B cell (primary cell): ENCODE data around the gene THRB. TPM values are rescaled to one million over a fixed set of nuclear protein-coding genes. Genes with fewer than 3 reads are reported as not detected.

ENCODE experiments used
- ATAC-seq: fragments of 200-7000 bp; cut with Tn5 transposase; one replicate; pipeline ENCODE4 v1.10.0; 2021; ENCODE audit warnings: low read depth, mild to moderate bottlenecking, moderate number of reproducible peaks, moderate library complexity
- CTCF ChIA-PET: fragments of 350-600 bp; sonication (Branson Sonifier 250); formaldehyde crosslinking; loops from one replicate; lab custom pipeline; 2021; ENCODE audit warnings: antibody characterized with exemption, inconsistent platforms; lab: Charles Lee
- POLR2A ChIA-PET: fragments of 350-600 bp; sonication (Branson Sonifier 250); formaldehyde crosslinking; loops from one replicate; lab custom pipeline; 2021; ENCODE audit warnings: antibody characterized with exemption; lab: Charles Lee
- DNase-seq: peaks from one replicate; pipeline ENCODE4 v3.0.0; 2013
- H2AFZ ChIP-seq: 2 replicates; pipeline ENCODE4 v1.6.1; 2012; ENCODE audit warnings: mild to moderate bottlenecking, low read depth, low read length; ENCODE audit not compliant: insufficient read depth, poor library complexity, severe bottlenecking
- H3K27ac ChIP-seq, 2 donors: 1 replicate in 1 of 2; 2 replicates in 1 of 2; pipeline ENCODE4 v1.5.1; 2012 to 2013; ENCODE audit warnings: low read length in 2 of 2, mild to moderate bottlenecking in 2 of 2, moderate library complexity in 1 of 2
- H3K27me3 ChIP-seq, 4 experiments: fragments of 200-600 bp in 1 of 4; sonication (generic) in 1 of 4; replicated peaks in 1 of 4; 1 replicate in 2 of 4; 2 replicates in 2 of 4; pipeline versions ENCODE4 v1.6.1 to v1.7.0; 2013 to 2016; ENCODE audit warnings: low read length in 3 of 4, mild to moderate bottlenecking in 2 of 4, mixed read lengths in 1 of 4, moderate library complexity in 1 of 4; ENCODE audit not compliant: insufficient read depth in 4 of 4, control insufficient read depth in 3 of 4; ENCODE audit errors: control extremely low read depth in 1 of 4
- H3K36me3 ChIP-seq, 2 experiments: replicated peaks in 1 of 2; 1 replicate in 1 of 2; 2 replicates in 1 of 2; pipeline versions ENCODE4 v1.6.1 to v1.7.1; 2013; ENCODE audit warnings: low read length in 1 of 2; ENCODE audit not compliant: insufficient read depth in 2 of 2, control insufficient read depth in 1 of 2; ENCODE audit errors: control extremely low read depth in 1 of 2, extremely low read depth in 1 of 2
- H3K4me1 ChIP-seq, 2 donors: fragments of 200-600 bp in 1 of 2; sonication (generic) in 1 of 2; 1 replicate in 1 of 2; 2 replicates in 1 of 2; pipeline versions ENCODE4 v1.5.1 to v1.6.1; 2013 to 2017; ENCODE audit warnings: low read length in 2 of 2; ENCODE audit not compliant: control insufficient read depth in 2 of 2, insufficient read depth in 2 of 2
- H3K4me2 ChIP-seq: replicated peaks from 2 replicates; pipeline ENCODE3; 2012; ENCODE audit warnings: mild to moderate bottlenecking, low read depth, low read length; ENCODE audit not compliant: poor library complexity, severe bottlenecking
- H3K4me3 ChIP-seq, 5 experiments: fragments of 200-600 bp in 1 of 5; sonication (generic) in 1 of 5; 1 replicate in 3 of 5; 2 replicates in 2 of 5; pipeline versions ENCODE4 v1.5.1 to v1.7.0; 2011 to 2016; ENCODE audit warnings: low read length in 4 of 5, mild to moderate bottlenecking in 4 of 5, low read depth in 2 of 5, control low read depth in 1 of 5, moderate library complexity in 1 of 5; ENCODE audit not compliant: insufficient read depth in 1 of 5; ENCODE audit errors: control extremely low read depth in 1 of 5, extremely low read depth in 1 of 5
- H3K79me2 ChIP-seq: fragments of 200-600 bp; sonication (generic); one replicate; pipeline ENCODE4 v1.6.0; 2016; ENCODE audit warnings: low read length; ENCODE audit not compliant: control insufficient read depth, insufficient read depth
- H3K9ac ChIP-seq: fragments of 200-600 bp; sonication (generic); 2 replicates; pipeline ENCODE4 v1.6.1; 2017; ENCODE audit warnings: mild to moderate bottlenecking, low read length, moderate library complexity
- H3K9me3 ChIP-seq, 3 donors: one replicate each; pipeline versions ENCODE4 v1.6.1 to v1.7.1; 2013; ENCODE audit warnings: low read length in 2 of 3; ENCODE audit not compliant: control insufficient read depth in 2 of 3, insufficient read depth in 1 of 3; ENCODE audit errors: control extremely low read depth in 1 of 3
- H4K20me1 ChIP-seq: 2 replicates; pipeline ENCODE4 v1.6.0; 2012; ENCODE audit warnings: mild to moderate bottlenecking, low read length; ENCODE audit not compliant: insufficient read depth, control insufficient read depth, poor library complexity, severe bottlenecking
- H3K27ac Mint-ChIP-seq: one replicate; pipeline ENCODE4 v1.8.0; 2021; ENCODE audit warnings: mixed read lengths
- H3K27me3 Mint-ChIP-seq: one replicate; pipeline ENCODE4 v1.8.0; 2021; ENCODE audit warnings: mixed read lengths
- H3K4me1 Mint-ChIP-seq: one replicate; pipeline ENCODE4 v1.8.0; 2021; ENCODE audit warnings: mixed read lengths
- H3K4me3 Mint-ChIP-seq: one replicate; pipeline ENCODE4 v1.8.0; 2021; ENCODE audit warnings: mixed read lengths
- H3K9me3 Mint-ChIP-seq: one replicate; pipeline ENCODE4 v1.8.0; 2022; ENCODE audit warnings: mixed read lengths; ENCODE audit not compliant: insufficient read depth
- EZH2 ChIP-seq: IDR thresholded peaks from 2 replicates; pipeline ENCODE4 v1.6.1; 2012; ENCODE audit warnings: borderline replicate concordance, low read depth, mild to moderate bottlenecking, moderate library complexity, low read length; ENCODE audit not compliant: insufficient read depth, poor library complexity, severe bottlenecking
- WGBS: methylation state at CpG from one replicate; pipeline ENCODE4 v1.1.5; 2013; ENCODE audit warnings: missing lambda C conversion rate; ENCODE audit not compliant: insufficient coverage; 5-methylcytosine and 5-hydroxymethylcytosine counted together
- intact Hi-C: fragments of 100-400 bp; cut with micrococcal nuclease; formaldehyde crosslinking; loops from one replicate; pipeline ENCODE4 v1.10.0; 2022
- polyA plus RNA-seq: library from polyadenylated mRNA; depleted of rRNA; stranded (reverse); fragments of >200 nt; gene quantifications from 2 replicates; pipeline ENCODE4 v1.2.3, GENCODE V29; 2012
- total RNA-seq, 2 donors: library from RNA; stranded (reverse); fragments of 120-200 nt in 1 of 2; gene quantifications; 1 replicate in 1 of 2; 2 replicates in 1 of 2; pipeline versions ENCODE4 v1.2.3 to v1.2.4, GENCODE V29; 2013 to 2022
- TF ChIP-seq, protein P1 (sequence below): fragments of 200-600 bp; IDR thresholded peaks from one replicate; pipeline ENCODE4 v1.8.0; 2022; ENCODE audit warnings: antibody characterized with exemption, mild to moderate bottlenecking

THRB gene
- total and polyA plus RNA-seq, 2 donors (not counting 1 experiment from before 2014, with no cell fraction given) = 0.86 to 1.8 TPM

DNA sequence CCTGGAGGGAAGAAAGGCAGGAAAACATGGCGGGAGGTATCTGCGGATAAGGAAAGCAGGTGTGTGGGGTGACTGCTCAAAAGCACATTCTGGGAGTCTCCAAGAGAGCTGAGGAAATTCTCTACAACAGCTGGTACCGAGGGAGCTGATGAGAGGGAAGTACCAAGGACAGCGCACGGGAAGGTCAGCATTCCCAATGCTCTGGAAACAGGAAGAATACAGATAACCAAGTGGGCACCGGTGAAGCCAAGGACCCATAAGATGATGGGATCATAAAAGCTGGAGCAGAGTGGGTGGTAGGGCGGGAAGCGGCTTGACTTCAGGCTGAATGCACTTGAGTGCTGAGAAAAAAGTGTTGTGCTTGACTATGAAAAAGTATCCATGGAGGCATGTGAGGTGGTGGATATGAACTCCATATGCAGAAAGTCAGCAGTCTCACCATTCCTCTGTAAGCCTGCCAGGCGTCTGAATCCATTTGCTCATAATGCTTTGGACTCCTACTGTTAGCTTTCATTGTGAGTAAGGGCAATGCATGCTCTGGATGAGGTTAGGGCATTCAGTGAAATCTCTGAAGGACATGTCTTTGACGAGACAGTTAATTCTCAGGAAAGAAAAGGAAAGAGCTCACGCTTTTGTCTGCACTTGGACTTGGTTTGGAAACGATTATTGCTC lies 334.1 kb downstream of the THRB start:
- WGBS = 94% methylated on average over 9 of the region's 12 CpGs
- Mint-ChIP-seq H3K4me3 (no peak overlapping the region), H3K27ac (no peak overlapping the region), H3K27me3 (peaks cover 4% of the 10 kb centered on the region), H3K9me3 (no peaks in the 10 kb centered on the region), H3K4me1 (no peaks in the 10 kb centered on the region)
- Histone ChIP-seq H3K36me3 (no peaks in the 10 kb centered on the region), H3K79me2 (no peaks in the 10 kb centered on the region), H3K4me1 (no peaks in the 10 kb centered on the region), H2AFZ (no peak overlapping the region), H3K9ac (no peak overlapping the region), H3K27ac (no peak overlapping the region), H3K27me3 (no peaks in the 10 kb centered on the region), H3K4me3 (no peak overlapping the region), H3K9me3 (no peaks in the 10 kb centered on the region), H3K4me2 (no peak overlapping the region), H4K20me1 (no peaks in the 10 kb centered on the region)
- ATAC-seq = no peak
- intact Hi-C loops = no loop called here
- no peak for TF ChIP-seq EZH2
- TF ChIP-seq, protein P1, sequence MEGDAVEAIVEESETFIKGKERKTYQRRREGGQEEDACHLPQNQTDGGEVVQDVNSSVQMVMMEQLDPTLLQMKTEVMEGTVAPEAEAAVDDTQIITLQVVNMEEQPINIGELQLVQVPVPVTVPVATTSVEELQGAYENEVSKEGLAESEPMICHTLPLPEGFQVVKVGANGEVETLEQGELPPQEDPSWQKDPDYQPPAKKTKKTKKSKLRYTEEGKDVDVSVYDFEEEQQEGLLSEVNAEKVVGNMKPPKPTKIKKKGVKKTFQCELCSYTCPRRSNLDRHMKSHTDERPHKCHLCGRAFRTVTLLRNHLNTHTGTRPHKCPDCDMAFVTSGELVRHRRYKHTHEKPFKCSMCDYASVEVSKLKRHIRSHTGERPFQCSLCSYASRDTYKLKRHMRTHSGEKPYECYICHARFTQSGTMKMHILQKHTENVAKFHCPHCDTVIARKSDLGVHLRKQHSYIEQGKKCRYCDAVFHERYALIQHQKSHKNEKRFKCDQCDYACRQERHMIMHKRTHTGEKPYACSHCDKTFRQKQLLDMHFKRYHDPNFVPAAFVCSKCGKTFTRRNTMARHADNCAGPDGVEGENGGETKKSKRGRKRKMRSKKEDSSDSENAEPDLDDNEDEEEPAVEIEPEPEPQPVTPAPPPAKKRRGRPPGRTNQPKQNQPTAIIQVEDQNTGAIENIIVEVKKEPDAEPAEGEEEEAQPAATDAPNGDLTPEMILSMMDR = no peak
- CTCF ChIA-PET = interaction anchor here (1.0 kb wide), 1 partner anchor 21 kb away, joined by 3 read pairs; no protein-coding TSS in a partner anchor
- DNase-seq = no peak
- POLR2A ChIA-PET = no interaction called here

- 7% methylated on average over 3 of the region's 6 CpGs for WGBS
- H3K4me1 Mint-ChIP-seq = peaks cover 10% of the 10 kb centered on the region
- no peaks in the 10 kb centered on the region for H3K9me3 Mint-ChIP-seq
- H3K27me3 Mint-ChIP-seq = peaks cover 4% of the 10 kb centered on the region
- Histone ChIP-seq H4K20me1 (no peaks in the 10 kb centered on the region), H2AFZ (no peak overlapping the region), H3K27me3 (no peaks in the 10 kb centered on the region), H3K79me2 (no peaks in the 10 kb centered on the region), H3K4me3 (no peak overlapping the region), H3K4me1 (no peaks in the 10 kb centered on the region), H3K36me3 (no peaks in the 10 kb centered on the region), H3K9me3 (no peaks in the 10 kb centered on the region), H3K4me2 (no peak overlapping the region), H3K27ac (no peak overlapping the region), H3K9ac (no peak overlapping the region)
- intact Hi-C loops = no loop called here
- no peak for DNase-seq
- no peak overlapping the region for H3K4me3 Mint-ChIP-seq
- H3K27ac Mint-ChIP-seq = no peak overlapping the region
- POLR2A ChIA-PET = no interaction called here
- CTCF ChIA-PET = no interaction called here
- ATAC-seq = no peak
- TF ChIP-seq EZH2 = no peak
- TF ChIP-seq, protein P1 = no peak
These were observed 335.7 kb downstream of the THRB start for GRCh38 chr3:24158761-24159454.
